ENCODE results near the gene FFAR3.

The FFAR3 gene

DNA sequence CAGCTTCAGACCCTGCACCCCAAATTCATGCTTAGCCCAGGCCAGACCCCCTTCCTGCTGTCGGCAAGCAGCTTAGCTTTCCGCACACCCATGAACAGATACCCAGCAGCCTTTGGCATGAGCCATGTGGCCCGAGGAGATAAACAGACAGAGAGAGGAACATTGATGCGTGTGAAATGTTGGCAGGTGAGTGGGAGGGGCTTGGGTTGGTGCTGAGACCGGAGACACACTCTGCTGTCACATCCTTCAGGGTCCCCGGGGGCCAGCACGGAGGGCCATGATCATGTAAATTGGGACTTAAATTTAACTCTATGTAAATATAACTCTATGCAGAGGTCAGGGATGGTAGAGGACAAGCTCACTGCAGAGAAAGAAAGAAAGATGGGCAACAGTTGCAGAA, 27.8 kb upstream of the FFAR3 start:
- DNase-seq (ENCODE audit: low read depth), result no peak

DNA sequence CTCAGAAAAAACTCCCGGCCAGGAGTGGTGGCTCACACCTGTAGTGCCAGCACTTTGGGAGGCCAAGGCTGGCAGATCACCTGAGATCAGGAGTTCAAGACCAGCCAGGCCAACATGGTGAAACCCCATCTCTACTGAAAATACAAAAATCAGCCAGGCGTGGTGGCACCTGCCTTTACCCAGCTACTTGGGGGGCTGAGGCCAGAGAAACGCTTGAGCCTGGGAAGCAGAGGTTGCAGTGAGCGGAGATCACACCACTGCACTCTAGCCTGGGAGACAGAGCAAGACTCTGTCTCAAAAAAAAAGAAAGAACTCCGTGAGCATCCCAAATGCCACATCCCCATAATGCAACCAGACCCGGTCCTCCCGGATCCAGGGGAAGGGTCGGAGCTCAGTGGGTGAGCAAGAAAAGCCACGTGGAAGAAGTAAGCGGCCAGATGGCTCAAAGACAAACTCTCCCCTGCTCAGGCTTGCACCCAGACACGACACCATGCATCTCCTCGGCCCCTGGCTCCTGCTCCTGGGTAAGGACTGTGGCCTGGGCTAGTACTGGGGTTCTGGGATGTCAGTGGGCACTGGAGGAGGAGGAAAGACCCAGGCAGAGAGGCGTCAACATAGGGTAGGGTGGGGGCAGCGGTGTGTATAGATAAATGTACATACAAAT, 26.6 kb upstream of the FFAR3 start:
- DNase-seq (ENCODE audit: low read depth), result no peak

DNA sequence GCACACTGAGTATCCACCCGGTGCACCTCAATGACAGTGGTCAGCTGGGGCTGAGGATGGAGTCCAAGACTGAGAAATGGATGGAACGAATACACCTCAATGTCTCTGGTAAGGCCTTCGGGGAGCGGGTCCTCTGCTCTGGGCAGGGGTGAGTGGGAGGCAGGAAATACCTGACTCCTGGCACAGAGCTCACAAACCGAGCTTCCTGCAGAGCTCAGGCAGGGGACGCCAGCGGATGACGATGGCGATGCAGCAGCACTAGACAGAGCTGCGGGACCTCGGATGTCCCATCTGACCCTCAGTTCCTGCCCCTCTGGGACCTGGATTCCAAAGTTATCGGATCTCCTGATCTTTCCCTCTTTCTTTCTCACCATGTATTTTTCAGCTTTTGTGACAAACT, 25.4 kb upstream of the FFAR3 start:
- no peak for DNase-seq (ENCODE audit: low read depth)

DNA sequence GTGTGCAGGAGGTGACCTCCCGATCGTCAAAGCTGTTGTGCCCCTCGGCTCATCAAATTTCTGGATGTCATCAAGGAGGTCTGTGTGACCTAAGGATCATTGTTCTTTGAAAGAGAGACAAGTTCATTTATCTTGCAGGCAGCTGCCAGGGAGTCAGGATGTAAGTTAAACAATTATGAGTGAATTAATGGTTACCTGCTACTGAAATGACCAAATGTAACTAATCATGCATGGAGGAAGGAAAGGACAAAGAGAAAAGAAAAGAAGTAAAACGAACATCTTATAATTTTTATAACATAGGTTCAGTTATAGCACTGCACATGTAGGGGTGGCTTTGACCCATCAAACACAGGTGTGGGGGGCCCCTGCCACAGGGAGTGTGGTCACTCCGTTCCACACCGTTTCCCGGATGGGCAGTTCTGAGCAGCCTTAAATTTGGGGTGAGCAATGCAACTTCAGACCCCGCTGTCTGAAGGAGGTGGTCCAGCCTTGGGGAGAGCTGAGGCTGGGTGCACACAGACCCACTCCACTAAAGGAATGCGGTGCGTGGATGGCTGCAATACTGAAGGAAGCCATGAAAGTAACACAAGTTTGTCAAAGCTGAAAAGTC, 24.0 kb upstream of the FFAR3 start:
- DNase-seq (ENCODE audit: low read depth), result no peak

DNA sequence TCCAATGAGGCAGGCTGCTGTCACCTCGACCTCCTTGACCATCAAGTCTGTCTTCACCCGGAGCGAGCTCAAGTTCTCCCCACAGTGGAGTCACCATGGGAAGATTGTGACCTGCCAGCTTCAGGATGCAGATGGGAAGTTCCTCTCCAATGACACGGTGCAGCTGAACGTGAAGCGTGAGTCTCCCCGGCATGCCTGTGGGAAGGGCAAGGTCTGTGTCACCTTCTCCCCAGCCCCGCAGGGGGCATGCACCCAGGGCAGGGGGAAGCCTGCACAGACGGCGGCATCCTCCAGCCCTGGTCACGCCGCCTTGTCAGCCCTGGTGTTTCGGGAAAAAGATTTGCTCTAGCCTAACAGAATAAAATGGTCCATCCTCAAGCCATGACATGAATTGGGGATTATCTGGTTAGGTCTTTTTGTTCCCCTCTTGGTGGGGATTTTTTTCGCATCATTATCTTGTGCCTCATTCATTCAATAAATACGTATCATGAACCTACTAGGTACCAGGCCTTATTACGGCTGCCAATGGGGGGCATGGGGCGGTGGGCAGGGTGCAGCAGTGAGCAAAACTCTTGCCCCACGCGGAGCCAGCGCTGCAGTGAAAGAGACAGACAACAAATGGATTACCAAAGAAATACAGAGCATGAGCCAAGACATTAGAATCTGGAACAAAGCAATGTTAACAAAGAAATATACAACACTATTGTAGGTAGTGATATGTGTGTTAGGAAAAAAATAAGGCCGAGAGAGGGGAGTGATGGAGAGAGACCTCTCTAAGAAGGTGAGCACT, 21.9 kb upstream of the FFAR3 start:
- DNase-seq (ENCODE audit: low read depth), result no peak

DNA sequence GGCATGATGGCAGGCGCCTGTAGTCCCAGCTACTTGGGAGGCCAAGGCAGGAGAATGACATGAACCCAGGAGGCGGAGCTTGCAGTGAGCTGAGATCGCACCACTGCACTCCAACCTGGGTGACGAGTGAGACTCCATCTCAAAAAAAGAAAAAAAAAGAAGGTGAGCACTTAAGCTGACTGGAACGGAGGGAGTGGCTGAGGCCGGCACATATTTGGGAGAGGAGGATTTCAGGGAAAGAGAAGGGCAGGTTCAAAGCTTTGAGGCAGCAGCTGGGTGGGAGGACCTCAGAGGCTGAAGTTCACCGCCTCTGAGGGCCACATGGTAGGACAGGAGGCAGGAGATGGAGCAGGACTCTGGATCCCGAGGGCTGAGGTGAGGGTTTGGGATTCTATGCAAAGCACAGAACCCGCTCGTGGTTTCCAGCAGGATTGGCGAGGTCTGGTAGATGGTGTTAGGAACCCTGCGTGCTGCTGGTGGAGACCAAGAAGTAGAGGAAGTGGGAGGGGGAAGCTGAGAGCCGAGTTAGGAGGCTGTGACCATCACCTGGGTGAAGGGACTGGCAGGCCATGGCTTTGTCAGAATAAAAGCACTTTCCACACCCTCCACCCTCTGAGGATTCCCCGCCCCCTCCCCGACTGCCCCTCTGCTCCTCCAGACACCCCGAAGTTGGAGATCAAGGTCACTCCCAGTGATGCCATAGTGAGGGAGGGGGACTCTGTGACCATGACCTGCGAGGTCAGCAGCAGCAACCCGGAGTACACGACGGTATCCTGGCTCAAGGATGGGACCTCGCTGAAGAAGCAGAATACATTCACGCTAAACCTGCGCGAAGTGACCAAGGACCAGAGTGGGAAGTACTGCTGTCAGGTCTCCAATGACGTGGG, 20.9 kb upstream of the FFAR3 start:
- no peak for DNase-seq (ENCODE audit: low read depth)

DNA sequence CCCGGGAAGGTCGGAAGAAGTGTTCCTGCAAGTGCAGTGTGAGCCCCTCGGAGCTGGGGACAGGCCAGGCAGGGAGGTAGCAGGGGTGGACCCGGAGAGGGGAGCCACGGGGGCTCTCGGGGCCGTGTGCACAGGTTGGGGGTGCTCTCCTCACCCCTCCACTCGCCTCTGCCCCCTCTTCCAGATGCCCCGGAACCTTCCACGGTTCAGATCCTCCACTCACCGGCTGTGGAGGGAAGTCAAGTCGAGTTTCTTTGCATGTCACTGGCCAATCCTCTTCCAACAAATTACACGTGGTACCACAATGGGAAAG, 20.3 kb upstream of the FFAR3 start:
- no peak for DNase-seq (ENCODE audit: low read depth)

DNA sequence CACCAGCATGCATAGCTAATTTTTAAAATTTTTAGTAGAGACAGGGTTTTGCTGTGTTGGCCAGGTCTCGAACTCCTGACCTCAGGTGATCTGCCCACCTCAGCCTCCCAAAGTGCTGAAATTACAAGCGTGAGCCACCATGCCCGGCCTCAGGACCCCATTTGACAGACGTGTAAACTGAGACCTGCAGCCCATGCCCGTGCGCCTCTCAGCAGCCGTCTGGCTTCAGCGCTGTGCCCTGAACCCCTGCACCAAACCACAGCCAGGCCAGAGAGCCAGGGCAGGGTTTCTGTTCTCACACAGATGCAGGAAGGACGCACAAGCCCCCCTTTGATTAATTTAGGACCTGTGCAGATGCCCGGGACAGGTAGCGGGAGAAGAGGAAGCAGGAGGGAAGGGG, 17.8 kb upstream of the FFAR3 start:
- no peak for DNase-seq (ENCODE audit: low read depth)

DNA sequence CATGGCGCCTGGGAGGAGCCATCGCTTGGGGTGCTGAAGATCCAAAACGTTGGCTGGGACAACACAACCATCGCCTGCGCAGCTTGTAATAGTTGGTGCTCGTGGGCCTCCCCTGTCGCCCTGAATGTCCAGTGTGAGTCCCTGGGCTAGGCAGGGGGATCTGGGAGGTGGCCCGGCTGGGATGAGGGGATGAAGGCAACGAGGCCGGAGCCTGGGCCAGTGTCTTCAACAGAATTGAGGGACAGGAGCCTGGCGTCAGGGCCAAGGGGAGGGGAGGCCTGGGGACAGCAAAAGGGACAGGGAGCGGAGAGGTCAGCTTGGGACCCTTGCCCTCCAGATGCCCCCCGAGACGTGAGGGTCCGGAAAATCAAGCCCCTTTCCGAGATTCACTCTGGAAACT, 17.3 kb upstream of the FFAR3 start:
- no peak for DNase-seq (ENCODE audit: low read depth)

DNA sequence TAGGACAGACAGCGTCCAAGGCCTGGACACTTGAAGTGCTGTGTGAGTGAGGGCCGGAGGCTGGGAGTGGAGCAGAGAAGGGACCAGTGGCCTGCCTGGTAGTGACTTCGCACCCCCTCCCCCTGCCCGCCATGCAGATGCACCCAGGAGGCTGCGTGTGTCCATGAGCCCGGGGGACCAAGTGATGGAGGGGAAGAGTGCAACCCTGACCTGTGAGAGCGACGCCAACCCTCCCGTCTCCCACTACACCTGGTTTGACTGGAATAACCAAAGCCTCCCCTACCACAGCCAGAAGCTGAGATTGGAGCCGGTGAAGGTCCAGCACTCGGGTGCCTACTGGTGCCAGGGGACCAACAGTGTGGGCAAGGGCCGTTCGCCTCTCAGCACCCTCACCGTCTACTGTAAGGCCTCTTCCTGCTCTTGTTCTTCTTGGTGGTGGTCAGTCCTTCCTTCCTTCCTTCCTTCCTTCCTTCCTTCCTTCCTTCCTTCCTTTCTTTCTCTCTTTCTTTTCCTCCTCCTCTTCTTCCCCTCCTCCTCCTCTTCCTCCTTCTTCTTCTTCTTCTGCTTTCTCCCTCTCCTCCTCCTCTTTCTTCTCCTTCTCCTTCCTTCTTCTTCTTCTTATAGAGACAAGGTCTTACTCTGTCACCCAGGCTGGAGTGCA, 16.6 kb upstream of the FFAR3 start:
- DNase-seq (ENCODE audit: low read depth), result no peak

DNA sequence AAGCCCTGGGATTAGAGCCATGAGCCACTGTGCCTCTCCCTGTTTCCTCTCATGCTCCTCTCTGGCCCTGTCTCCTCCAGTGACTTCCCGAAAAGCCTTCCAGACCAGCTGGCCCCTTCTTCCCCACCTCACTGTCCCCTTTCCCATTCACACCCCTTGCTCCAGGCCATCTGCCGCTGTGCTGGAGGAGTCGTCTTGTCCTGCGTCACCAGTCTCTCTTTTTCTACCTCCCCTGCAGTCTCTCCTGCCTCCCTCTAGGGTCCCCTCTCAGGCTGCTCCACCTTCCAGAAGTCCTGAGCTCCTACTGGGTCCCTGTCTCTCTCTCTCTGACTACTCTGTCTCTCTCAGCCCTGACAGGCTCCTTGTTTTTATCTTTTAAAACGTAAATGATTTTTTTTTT, 15.8 kb upstream of the FFAR3 start:
- no peak for DNase-seq (ENCODE audit: low read depth)

DNA sequence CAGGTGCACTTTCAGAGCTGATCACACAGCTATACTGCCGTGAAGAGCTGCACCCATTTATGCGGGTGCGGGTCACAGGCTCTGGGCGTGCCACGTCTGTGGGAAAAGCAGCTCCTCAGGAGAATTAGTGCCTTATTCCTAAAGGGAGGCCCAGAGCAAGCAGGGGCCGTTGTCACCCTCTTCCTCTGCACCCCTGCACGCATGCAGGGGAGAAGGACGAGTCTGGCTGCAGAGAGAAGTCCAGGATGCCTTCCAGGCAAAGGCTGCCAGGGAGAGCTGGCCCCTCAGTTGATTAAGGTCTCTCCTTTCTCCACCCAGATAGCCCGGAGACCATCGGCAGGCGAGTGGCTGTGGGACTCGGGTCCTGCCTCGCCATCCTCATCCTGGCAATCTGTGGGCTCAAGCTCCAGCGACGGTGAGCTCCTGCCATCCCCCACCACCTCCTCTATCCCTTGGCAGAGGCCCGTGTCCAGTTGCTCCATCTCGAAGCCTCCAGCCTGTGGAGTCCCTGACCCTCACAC, 13.7 kb upstream of the FFAR3 start:
- no peak for DNase-seq (ENCODE audit: low read depth)

DNA sequence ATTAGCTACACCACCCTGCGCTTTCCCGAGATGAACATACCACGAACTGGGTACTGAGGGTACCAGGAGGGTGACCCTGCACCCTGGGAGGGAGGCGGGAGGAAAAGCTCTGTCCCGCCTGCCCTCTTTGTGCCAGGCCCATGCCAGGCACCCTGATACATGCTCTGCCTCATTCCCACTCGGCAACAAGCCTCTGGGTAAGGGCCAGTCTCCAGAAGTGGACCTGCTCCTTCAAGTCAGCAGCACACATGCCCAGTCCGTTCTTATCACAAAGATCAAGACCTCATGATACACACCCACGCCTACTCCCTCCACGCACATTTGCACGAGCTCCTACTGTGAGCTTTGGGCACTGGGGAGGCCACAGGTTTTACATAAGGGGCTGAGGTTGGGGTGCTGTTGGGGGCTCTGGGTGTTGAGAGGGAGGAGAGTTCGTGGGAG, 12.6 kb upstream of the FFAR3 start:
- DNase-seq (ENCODE audit: low read depth), result no peak

DNA sequence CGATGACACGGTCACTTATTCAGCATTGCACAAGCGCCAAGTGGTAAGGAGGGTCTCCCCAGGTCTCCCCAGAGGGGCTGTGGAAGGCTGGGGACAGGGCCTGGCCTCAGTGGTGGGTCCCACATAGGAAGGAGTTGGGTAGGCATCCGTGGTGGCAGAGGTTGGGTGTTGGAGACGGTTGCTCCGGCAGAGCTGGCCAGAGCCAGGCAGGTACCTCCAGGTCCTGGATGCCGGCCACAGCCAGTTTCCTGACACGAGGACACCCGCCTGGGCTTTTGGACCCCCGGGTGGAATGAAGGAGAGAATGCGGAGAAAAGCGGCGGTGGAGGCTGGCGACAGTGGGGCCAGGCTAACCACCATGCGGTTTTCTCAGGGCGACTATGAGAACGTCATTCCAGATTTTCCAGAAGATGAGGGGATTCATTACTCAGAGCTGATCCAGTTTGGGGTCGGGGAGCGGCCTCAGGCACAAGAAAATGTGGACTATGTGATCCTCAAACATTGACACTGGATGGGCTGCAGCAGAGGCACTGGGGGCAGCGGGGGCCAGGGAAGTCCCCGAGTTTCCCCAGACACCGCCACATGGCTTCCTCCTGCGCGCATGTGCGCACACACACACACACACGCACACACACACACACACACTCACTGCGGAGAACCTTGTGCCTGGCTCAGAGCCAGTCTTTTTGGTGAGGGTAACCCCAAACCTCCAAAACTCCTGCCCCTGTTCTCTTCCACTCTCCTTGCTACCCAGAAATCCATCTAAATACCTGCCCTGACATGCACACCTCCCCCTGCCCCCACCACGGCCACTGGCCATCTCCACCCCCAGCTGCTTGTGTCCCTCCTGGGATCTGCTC, 11.8 kb upstream of the FFAR3 start:
- no peak for DNase-seq (ENCODE audit: low read depth)

DNA sequence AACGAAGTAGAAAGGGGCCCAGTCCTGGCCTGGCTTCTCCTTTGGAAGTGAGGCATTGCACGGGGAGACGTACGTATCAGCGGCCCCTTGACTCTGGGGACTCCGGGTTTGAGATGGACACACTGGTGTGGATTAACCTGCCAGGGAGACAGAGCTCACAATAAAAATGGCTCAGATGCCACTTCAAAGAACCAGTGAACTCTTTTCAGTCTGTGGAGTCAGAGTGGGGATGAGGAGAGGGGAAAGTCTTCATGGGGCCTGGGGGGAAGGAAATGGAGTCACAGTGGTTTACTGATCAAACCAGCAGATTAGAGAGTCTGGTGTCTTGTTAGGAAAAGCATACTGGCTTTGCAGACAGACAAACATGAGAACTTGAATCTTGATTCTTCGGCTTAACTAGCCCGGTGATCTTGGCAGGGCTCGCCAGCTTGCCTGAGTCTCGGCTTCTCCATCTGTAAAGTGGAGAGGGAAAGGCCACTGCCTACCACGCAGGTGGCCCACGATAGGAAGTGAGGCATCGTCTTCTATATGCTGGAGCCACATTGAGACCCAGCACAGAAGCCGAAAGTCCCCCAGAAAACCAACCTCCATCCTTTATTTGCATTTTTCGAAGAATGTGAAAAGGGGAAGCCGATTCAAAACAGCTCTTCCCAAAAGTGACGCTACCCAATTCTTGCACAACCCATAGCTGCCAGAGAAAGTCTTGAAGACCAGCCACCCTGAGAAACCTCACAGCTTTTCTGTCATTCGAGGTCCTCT, 10.9 kb upstream of the FFAR3 start, which contains the start of gene FFAR1:
TSS of gene FFAR1 (plus strand) at position 732 of the 759 bp plus-strand sequence. CDS start 3,650 bp downstream, outside the sequence.
- DNase-seq (ENCODE audit: low read depth), result no peak

DNA sequence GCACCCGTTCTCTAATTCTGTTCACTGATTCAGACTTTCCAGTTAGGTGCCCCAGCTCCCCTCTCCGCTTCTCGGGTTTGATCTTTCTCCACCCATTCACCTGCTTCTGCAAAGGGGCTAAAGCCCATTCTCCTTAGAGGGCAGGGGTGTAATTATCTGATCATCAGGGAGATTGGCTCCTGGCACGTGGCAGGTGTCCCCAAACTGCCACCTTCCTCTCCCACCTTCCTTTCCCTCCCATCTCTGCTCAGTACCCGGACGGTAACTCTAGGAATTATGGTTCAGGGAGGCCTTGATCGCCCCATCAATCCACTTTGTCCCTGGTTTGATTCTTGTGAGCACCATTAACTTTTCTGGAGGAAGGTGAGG, 10.3 kb upstream of the FFAR3 start:
- no peak for DNase-seq (ENCODE audit: low read depth)

DNA sequence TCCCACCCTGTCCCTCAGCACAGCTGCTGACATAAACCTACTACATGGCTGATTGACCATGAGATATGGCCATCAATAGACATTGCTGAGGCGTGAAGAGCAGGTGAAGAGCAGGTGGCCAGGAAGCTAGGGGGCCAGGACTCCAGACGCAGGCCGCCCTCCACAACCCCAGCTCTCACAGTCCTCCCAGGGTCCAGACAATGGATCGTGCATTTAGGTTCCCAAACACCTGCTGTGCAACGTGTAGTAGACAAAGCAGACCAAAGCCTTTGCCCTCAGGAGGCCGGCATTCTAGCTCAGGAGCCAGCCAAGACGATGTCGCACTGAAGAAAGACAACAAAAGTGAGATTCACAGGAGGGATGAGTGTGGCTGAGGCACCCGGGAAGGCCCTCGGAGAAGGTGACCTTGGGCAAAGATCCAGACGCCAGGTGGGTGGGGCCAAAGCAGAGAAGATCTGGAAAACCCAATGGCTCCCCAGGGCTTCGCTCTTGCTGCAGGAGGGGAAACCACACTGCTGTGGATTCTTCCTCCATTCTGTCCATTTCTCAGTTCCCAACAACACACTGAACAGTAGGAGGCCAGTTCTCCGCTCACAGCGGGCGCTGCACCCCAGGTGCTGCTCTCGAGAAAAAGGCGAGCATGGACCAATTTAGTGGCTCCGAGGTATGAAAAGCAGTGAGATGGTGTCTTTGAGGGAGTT, 9.2 kb upstream of the FFAR3 start:
- DNase-seq (ENCODE audit: low read depth), result no peak

DNA sequence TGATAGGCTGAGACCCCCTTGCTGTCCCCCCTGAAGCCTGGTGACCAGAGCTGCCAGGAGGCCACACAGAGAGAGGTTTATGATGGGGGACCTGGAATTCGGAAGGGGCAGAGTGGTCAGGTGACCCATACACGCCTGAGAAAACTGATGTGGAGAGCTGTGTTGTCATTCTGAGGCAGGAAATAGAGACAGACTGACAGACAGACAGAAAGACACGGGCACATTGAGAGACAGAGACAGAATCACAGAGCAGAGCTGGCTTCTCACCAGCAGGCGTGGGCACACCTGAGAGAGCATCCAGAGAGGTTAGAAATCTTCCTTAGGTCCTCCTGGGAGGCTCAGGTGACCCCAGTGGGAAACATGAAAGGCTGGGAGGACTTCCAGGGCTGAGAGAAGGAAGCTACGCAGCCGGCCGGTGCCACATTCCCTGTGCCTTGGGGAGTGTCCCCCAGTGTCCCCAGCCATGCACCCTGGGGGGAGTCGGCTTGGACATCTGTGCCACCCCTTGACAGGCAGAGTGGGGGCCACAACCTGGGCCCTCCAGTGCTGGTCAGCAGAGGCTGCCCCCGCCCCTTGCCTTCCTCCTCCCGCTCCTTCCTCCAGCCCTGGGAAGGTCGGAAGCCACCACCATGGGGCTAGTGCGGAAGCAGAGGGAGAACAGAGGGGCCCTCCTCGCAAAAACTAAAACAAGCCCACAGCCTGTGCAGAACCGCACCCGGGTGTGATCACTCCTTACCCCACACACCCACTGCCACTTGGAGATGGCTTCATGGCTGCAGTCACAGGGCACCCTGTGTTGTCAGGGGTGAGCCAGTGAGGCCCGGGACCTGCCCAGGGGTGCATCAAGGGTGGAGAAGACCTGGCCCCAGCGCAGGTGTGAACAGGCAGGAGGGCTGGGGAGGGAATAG, 8.4 kb upstream of the FFAR3 start:
- no peak for DNase-seq (ENCODE audit: low read depth)

Measured in GM04504 (cell line).